ENCODE results near the gene CFD.
"Not testable (repeated sequence)": the region's sequence is repeated elsewhere in the genome, so short reads cannot be mapped to it uniquely, and the experiment has no call there.

The CFD gene

DNA sequence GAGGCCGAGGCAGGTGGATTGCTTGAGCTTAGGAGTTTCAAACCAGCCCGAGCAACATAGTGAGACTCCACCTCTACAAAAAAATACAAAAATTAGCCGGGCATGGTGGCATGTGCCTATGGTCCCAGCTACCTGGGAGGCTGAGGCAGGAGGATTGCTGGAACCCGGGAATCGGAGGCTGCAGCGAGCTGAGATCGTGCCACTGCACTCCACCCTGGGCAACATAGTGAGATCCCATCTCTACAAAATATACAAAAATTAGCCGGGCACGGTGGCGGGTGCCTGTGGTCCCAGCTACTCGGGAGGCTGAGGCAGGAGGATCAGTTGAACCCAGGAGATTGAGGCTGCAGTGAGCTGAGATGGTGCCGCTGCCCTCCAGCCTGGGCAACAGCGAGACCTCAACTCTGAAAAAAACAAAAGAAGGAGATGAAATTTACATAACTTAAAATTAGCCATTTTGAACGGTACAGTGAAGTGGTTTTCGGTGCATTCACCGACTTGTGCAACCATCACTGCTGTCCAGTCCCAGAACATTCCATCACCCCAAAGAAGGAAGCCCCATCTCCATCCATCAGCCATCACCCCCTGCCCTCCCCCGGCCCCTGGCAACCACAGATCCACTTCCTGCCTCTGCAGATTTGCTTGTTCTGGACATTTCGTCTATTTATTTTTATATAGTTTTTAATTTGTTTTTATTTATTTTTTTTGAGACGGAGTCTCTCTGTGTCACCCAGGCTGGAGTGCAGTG, 33.4 kb upstream of the CFD start:
- DNase-seq, result no peak

DNA sequence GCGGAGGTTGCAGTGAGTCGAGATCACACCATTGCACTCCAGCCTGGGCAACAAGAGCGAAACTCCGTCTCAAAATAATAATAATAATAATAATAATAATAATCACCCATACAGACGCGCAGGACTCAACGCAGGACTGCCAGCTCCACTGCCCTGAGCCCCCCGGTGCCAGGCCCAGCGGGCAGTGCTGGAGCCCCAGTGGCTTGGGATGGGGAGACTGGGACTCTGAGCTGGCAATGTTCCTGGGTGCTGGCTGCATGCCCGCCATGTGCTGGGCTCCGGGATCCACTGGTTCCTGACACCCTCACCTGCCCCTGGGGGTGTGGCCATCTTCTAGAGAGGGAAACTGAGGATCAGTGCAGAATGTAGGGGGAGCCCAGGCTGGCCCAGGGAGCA, 32.2 kb upstream of the CFD start:
- DNase-seq, result no peak

GRCh38 chr19:827710-828321, 31.6 kb upstream of the CFD start, which contains the start of gene AZU1:
AZU1 (plus strand) TSS chr19:827837; CDS start chr19:827847, 10 bp downstream.
- no peak for DNase-seq

DNA sequence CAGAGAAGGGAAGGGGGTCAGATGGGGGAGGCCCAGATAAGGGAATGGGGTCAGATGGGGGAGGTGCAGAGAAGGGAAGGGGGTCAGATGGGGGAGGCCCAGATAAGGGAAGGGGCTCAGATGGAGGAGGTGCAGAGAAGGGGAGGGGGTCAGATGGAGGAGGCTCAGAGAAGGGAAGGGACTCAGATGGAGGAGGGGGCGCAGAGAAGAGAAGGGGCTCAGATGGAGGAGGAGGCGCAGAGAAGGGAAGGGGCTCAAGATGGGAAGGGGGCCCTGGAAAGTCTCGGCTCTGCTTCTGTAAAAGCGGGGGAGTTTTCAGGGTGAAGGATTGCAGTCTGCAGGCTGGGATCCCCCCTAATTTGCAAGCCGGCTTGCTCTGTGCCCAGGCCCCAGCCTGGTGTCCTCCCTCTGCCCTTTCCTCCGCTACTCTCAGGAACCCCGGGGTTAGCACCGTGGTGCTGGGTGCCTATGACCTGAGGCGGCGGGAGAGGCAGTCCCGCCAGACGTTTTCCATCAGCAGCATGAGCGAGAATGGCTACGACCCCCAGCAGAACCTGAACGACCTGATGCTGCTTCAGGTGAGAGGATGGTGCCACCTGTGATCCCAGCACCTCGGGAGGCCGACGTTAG, 30.2 kb upstream of the CFD start:
- no peak for DNase-seq

DNA sequence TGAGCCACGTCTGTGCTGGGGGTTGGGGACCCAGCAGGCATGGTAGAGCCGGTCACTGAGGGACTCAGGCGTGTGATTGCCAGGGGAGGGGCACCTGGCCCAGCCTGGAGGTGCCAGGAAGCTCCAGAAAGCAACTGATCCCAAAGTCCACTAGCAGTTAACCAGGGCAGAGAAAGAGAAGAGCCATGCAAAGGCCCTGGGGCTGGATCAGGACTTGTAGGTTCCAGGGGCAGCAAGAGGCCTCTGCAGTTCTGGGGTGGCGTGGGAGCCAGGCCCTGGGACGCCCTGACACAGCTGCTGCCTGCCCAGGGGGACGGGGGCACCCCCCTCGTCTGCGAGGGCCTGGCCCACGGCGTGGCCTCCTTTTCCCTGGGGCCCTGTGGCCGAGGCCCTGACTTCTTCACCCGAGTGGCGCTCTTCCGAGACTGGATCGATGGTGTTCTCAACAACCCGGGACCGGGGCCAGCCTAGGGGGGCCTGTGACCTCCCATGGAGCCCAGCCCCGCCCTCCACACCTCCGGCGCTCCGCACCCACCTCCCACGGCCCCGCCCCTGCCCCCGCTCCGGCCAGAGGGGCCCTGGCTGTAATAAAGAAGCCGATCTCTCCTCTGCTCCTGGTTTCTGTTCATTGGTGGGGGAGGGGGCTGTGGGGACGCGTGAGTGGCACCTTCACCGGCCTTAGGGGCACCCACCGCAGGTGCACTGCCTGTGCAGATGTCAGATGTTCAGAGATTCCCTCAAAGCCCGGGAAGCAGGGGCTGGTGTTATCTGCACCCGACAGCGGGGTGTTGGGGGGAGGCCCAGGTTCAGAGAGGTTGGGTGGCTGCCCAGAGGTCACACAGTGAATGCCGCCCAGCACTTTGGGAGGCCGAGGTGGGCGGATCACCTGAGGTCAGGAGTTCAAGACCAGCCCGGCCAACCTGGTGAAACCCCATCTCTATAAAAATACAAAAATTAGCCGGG, 27.8 kb upstream of the CFD start:
- no peak for DNase-seq

- no peak for DNase-seq
Measured at GRCh38 chr19:834216-834615, 25.2 kb upstream of the CFD start.

DNA sequence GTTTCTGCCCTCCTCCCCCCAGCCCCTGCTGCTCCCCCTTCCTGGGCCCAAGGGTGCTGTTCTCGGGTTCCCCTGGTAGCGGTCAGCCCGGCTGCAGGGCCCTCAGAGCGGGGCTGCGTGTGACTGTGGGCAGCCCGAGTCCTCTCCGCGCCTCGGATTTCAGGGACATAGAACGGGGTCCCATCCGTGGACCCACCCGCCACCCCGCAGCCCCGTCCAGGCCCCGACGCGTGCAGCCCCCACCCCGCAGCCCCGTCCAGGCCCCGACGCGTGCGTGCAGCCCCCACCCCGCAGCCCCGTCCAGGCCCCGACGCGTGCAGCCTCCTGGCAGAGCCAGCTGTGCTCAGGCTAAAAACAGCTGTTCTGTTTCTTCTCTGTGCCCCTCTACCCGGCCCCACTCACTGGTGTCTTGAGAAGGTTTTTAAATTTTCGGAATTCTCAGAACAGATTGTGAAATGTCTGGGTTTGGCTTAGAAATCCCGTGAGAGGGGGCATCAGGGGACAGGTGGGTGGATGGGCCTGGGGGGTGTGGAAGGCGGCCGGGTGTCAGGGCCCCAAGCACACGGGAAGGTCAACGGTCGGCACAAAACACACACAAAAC, 24.2 kb upstream of the CFD start:
- no peak for DNase-seq

DNA sequence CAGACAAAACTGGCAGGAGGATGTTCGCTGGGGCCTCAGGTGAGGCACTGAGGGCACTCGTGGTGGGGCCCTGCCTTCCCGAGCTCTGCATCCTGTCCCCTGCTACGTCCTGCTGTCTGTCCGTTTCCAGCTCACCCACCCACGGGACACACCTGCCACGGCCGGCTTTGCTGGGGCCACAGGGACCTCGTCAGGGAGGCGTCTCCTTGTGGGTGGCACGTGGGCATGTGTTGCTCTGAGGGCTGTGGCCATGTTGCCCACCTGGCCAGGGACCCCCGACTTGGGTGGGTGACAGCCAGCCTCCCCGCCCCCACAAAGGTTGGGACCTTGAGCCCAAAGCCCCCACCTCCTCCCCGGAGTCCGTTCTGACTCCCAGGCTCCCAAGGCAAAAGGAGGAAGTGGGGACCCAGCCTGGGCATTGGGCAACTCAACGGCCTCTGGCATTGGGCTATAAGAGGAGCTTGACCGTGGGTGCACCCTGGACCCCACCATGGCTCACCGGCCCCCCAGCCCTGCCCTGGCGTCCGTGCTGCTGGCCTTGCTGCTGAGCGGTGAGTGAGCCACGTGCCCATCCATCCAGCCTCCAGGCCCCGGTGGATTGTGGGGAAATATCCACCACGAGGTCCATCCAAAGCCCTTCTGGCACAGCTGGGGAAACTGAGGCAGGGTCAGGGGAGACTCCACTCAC, 18.8 kb upstream of the CFD start, which contains the start of gene PRTN3:
Gene PRTN3 (plus strand): TSS at position 481 of the 688 bp plus-strand sequence. CDS start 10 bp downstream, at position 491.
- DNase-seq, result no peak

DNA sequence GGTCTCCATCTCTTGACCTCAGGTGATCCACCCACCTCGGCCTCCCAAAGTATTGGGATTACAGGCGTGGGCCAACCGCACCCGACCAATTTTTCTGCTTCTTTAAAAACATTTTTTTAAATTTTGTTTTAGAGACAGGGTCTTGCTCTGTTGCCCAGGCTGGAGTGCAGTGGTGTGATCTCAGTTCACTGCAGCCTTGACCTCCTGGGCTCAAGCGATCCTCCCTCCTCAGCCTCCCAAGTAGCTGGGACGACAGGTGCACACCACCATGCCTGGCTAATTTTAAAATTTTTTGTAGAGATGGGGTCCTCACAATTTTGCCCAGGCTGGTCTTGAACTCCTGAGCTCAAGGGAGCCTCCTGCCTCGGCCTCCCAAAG, 16.7 kb upstream of the CFD start:
- DNase-seq, result not testable (repeated sequence)

- no peak for DNase-seq
Measured at GRCh38 chr19:843180-843835, 16.2 kb upstream of the CFD start.

- no peak for DNase-seq
Measured at GRCh38 chr19:843836-844545, 15.5 kb upstream of the CFD start.

DNA sequence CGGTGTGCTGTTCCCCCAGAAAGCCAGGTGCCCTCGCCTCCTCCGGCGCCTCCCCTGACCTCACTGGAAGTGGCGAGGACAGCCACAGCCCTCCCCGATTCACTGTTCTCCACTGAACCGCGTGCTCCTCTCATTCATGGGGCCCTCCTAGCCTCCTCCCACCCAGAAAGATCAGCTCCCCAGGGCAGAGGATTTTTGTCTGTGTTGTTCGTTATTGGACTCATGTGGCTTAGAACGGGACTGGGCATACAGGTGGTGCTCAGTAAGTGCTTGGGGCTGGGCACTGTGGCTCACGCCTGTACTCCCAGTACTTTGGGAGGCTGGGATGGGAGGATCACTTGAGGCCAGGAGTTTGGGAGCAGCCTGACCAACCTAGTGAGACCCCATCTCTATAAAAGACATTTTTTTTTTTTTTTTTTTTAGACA, 14.9 kb upstream of the CFD start:
- DNase-seq, result no peak

DNA sequence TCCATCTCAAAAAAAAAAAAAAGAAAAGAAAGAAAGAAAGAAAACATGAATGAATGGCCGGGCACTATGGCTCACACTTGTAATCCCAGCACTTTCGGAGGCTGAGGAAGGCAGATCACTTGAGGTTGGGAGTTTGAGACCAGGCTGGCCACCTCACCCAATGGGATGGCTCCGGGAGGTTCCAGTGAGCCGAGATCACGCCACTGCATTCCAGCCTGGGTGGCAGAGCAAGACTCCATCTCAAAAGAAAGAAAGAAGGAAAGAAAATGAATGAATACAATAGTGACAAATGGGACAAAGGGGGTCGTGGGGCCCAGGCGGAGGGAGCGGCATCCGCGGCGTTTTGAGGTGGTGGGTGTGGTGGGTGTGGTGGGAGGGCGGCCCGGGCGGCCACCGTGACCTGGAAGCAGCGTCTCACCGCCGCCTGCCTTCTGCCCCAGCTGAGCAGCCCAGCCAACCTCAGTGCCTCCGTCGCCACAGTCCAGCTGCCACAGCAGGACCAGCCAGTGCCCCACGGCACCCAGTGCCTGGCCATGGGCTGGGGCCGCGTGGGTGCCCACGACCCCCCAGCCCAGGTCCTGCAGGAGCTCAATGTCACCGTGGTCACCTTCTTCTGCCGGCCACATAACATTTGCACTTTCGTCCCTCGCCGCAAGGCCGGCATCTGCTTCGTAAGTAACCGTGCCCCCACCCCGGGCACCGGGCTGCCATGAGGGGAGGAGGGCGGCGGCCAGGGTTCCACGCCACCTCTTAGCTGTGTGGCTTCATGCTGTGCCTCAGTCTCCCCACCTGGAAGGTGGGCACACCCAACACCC, 13.6 kb upstream of the CFD start:
- DNase-seq, result no peak

DNA sequence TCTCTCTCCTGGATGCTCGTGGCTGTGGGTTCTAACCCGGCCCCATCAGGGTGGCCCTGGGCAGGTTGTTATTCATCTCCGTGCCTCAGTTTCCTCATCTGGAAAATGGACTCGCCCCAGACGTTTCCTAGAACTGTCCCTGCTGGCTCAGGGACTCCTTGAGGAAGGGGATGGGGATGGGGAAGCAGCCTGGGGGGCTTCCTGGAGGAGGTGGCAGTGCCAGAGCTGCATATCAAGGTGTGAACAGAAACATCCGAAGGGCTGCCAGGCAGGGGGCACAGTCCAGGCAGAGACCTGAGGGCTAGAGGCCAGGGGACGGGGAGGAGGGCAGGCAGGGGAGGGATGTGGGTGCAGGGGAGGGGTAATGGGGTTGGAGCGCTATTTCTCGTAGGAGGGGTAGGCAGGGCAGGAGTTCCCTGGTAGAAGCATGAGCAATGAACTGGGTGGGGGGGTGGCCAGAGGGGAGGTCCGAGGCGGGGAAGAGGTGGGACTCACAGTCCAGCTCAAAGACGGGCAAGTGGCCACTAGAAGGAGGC, 11.0 kb upstream of the CFD start:
- DNase-seq, result no peak

GRCh38 chr19:849195-849594, 10.3 kb upstream of the CFD start:
- not testable (repeated sequence) for DNase-seq

GRCh38 chr19:850221-850978, 9.1 kb upstream of the CFD start:
- no peak for DNase-seq

- DNase-seq, result no peak
Measured at GRCh38 chr19:850979-851335, 8.5 kb upstream of the CFD start.

DNA sequence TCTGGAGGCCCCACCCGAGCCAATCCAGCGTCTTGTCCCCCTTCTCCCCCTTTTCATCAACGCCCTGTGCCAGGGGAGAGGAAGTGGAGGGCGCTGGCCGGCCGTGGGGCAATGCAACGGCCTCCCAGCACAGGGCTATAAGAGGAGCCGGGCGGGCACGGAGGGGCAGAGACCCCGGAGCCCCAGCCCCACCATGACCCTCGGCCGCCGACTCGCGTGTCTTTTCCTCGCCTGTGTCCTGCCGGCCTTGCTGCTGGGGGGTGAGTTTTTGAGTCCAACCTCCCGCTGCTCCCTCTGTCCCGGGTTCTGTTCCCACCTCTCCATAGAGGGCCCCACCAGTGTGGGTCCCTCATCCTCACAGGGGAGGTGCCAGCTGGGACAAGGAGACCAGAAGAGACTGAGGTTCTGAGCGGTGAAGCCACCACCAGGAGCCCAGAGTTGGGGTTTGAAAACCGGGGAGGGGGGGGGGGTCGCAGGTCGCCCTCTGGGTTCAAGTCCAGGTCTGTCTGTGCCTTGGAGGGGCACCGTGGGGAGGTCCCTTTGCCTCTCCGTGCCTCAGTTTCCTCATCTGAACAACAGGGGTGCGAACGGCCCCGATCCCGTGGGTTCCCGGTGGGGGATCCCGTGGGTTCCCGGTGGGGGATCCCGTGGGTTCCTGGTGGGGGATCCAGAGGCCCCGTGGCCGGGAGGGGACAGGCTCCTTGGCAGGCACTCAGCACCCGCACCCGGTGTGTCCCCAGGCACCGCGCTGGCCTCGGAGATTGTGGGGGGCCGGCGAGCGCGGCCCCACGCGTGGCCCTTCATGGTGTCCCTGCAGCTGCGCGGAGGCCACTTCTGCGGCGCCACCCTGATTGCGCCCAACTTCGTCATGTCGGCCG, 7.1 kb upstream of the CFD start, which contains the start of gene ELANE:
Gene ELANE (plus strand): TSS at position 168 of the 878 bp plus-strand sequence. CDS start 26 bp downstream, at position 194.
- no peak for DNase-seq
